C4-2B (cell line): ENCODE measurements around the gene TAP1.

ENCODE experiments used
- ZFX ChIP-seq: fragments of 450-650 bp; IDR thresholded peaks from 2 replicates; pipeline ENCODE4 v1.6.1; 2017
- TF ChIP-seq, protein P1 (sequence below): fragments of 450-650 bp; conservative IDR thresholded peaks from 2 replicates; pipeline ENCODE4 v1.5.1; 2017; ENCODE audit warnings: mild to moderate bottlenecking

DNA sequence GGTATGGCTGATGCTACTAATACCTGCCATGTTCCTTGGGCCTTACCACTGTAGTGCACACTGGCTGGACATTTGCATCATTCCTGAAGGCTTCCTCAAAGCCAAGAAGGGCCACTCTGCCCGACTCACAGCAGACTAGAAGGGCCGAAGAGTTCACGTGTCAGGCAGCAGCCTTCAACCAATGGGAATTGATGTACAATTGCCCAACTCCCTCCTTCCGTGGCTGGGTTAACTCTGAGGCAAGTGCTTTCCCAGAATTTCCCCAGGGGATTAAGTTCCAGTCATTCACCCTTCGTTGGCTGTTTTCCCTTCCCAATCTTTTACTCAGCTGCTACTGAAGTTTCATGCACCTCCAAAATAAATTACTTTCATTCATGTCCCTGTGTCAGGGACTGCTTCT lies 30.3 kb upstream of the TAP1 start:
- TF ChIP-seq, protein P1, sequence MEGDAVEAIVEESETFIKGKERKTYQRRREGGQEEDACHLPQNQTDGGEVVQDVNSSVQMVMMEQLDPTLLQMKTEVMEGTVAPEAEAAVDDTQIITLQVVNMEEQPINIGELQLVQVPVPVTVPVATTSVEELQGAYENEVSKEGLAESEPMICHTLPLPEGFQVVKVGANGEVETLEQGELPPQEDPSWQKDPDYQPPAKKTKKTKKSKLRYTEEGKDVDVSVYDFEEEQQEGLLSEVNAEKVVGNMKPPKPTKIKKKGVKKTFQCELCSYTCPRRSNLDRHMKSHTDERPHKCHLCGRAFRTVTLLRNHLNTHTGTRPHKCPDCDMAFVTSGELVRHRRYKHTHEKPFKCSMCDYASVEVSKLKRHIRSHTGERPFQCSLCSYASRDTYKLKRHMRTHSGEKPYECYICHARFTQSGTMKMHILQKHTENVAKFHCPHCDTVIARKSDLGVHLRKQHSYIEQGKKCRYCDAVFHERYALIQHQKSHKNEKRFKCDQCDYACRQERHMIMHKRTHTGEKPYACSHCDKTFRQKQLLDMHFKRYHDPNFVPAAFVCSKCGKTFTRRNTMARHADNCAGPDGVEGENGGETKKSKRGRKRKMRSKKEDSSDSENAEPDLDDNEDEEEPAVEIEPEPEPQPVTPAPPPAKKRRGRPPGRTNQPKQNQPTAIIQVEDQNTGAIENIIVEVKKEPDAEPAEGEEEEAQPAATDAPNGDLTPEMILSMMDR = no peak
- TF ChIP-seq ZFX = no peak
